ENCODE data around the gene ADPRHL1.
"Not testable (repeated sequence)": the region's sequence is repeated elsewhere in the genome, so short reads cannot be mapped to it uniquely, and the experiment has no call there.

The ADPRHL1 gene

GRCh38 chr13:113399755-113400149 is 53.5 kb downstream of the ADPRHL1 start:
- DNase-seq: no peak

- DNase-seq: no peak
These were observed 54.1 kb downstream of the ADPRHL1 start for GRCh38 chr13:113398963-113399754.

GRCh38 chr13:113397608-113398425 is 55.5 kb downstream of the ADPRHL1 start:
- no peak for DNase-seq

GRCh38 chr13:113394339-113394640 is 59.0 kb downstream of the ADPRHL1 start:
- DNase-seq: no peak

GRCh38 chr13:113393563-113394338 is 59.5 kb downstream of the ADPRHL1 start:
- peak; percentile 83 for DNase-seq

- DNase-seq: no peak
These were observed 60.1 kb downstream of the ADPRHL1 start for GRCh38 chr13:113393226-113393562.

GRCh38 chr13:113390874-113391497 is 62.3 kb downstream of the ADPRHL1 start:
- no peak for DNase-seq

GRCh38 chr13:113389586-113389985 is 63.7 kb downstream of the ADPRHL1 start:
- DNase-seq: not testable (repeated sequence)

GRCh38 chr13:113387396-113387795 is 65.9 kb downstream of the ADPRHL1 start:
- DNase-seq: no peak

- no peak for DNase-seq
These were observed 70.2 kb downstream of the ADPRHL1 start for GRCh38 chr13:113383089-113383488.

GRCh38 chr13:113382542-113382941 is 70.7 kb downstream of the ADPRHL1 start:
- DNase-seq: not testable (repeated sequence)

- DNase-seq: no peak
These were observed 74.5 kb downstream of the ADPRHL1 start for GRCh38 chr13:113378825-113379224.

GRCh38 chr13:113374511-113375175 is 78.6 kb downstream of the ADPRHL1 start:
- DNase-seq: no peak

- DNase-seq: no peak
These were observed 79.3 kb downstream of the ADPRHL1 start for GRCh38 chr13:113373811-113374485.

GRCh38 chr13:113371701-113372100 is 81.6 kb downstream of the ADPRHL1 start:
- not testable (repeated sequence) for DNase-seq

GRCh38 chr13:113371061-113371460 is 82.2 kb downstream of the ADPRHL1 start:
- DNase-seq: no peak

GRCh38 chr13:113369881-113370280 is 83.4 kb downstream of the ADPRHL1 start:
- no peak for DNase-seq

- no peak for DNase-seq
These were observed 84.1 kb downstream of the ADPRHL1 start for GRCh38 chr13:113369189-113369588.

- not testable (repeated sequence) for DNase-seq
These were observed 84.9 kb downstream of the ADPRHL1 start for GRCh38 chr13:113368353-113368752.

- DNase-seq: no peak
These were observed 85.5 kb downstream of the ADPRHL1 start for GRCh38 chr13:113367771-113368170.

GRCh38 chr13:113367020-113367560 is 86.2 kb downstream of the ADPRHL1 start:
- DNase-seq: no peak

All from 8988T (cell line).